HG03469 (cell line): ENCODE measurements around the gene PITPNC1.
"Not testable (repeated sequence)": the region's sequence is repeated elsewhere in the genome, so short reads cannot be mapped to it uniquely, and the experiment has no call there.

Source experiments
- ATAC-seq: cut with Tn5 transposase; IDR thresholded peaks from one replicate; pipeline ENCODE4 v1.9.1; 2021; ENCODE audit warnings: mild to moderate bottlenecking, moderate library complexity, moderate number of reproducible peaks; ENCODE audit not compliant: unreplicated experiment

Gene PITPNC1

DNA sequence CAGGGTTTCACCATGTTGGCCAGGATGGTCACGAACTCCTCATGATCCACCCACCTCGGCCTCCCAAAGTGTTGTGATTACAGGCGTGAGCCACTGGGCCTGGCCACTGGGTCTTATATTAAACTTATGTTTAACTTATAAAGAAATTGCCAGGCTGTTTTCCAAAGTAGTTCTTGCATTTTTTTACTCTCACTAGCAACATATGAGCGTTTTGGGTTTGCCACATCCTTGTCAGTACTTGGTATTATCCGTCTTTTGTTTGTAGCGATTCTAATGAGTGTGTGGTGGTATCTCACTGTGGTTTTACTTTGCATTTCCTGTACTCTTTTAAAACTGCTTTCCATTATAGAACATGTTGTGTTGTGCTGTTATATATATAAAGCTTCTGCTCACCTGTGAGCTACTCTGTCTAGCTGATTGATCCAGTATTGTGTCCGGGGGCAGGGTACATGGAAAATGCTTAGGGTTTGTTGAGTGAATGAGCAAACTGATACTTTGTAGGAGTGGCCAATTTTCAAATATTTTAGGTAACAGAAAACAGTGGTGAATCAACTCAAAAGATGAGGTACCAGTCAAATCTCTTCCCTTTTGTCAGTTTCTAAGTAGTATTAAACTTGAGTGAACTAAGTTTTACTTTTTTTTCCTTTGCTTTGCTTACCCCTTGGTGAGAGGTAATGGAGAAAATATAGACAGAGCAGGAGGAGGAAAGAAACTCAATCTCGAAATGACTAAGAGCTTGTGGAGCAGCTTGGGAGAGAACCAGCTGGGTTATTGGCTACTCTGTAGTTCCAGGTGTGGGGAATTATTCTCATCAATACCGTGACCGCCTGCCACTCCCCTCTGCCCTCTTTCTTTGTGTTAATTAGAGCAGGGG, 75.8 kb downstream of the PITPNC1 start:
- ATAC-seq = no peak

DNA sequence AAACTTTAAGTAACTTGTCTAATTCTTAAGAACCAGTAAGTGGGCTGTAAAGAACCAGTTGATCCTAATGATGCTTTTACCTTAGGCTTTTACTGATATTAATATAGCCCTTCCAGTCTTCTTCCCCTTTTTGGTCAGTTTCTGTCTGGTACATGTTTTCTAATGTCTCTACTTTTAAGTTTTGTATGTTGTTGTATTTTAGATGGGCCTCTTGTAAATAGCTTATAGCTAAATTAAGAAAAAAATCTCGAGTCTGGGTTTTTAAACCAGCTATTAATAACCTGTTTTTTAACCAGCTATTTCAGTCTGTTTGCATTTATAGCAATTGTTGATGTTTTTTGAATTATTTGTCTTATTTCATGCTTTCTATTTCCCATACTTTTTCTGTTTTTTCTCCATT, 79.0 kb downstream of the PITPNC1 start:
- no peak for ATAC-seq

DNA sequence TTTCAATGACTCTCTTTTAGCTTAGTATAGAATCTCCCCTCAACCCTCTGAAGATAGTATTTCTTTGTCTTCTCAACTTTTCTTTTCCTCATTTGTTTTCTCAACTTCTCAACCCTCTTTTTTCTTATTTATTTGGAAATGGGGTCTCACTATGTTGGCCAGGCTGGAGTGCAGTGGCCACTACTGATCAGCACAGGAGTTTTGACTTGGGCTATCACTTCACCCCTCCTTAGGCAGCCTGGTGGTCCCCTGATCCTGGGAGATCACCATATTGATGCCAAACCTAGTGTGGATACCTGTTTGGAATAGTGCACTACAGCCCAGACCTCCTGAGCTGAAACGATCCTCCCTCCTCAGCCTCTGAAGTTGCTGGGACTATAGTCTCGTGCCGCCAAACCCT, 79.8 kb downstream of the PITPNC1 start:
- no peak for ATAC-seq

DNA sequence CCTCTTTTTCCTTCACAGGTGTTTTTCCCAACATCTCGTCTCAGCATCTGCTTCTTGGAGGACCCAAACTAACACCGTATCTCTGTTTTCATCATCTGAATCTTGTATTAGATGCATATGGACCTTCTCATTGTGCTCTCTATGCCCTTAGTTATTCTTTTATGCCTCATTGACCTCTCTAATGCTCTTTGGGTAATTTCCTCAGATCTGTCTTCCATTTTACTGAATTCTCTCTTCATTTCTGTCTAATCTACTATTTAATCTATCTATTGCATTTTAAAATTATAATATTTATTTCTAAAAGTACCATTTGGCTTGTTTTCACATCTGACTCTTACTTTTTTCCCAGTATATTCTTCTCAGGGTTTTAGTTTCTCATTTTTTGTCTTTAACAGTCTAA, 81.1 kb downstream of the PITPNC1 start:
- ATAC-seq = no peak

DNA sequence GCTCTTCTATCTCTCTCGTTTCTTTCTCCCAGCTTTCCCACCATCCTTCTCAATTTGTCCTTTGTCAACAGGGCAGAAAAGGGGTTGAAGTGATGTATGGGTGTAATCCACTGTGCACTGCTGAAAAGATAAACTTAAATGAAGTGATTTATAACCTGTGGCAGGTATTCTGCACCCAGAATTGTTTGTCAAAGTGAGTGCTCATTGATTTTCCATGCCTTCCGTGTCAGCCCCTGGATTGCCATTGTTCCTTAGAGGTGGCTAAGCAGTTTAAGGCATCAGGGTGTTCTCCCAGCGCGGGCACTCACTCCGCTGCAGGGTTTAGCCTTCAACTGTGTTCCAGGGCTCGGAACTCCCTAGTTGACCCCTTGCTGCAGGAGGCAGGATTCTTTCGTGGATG, 82.9 kb downstream of the PITPNC1 start:
- no peak for ATAC-seq

DNA sequence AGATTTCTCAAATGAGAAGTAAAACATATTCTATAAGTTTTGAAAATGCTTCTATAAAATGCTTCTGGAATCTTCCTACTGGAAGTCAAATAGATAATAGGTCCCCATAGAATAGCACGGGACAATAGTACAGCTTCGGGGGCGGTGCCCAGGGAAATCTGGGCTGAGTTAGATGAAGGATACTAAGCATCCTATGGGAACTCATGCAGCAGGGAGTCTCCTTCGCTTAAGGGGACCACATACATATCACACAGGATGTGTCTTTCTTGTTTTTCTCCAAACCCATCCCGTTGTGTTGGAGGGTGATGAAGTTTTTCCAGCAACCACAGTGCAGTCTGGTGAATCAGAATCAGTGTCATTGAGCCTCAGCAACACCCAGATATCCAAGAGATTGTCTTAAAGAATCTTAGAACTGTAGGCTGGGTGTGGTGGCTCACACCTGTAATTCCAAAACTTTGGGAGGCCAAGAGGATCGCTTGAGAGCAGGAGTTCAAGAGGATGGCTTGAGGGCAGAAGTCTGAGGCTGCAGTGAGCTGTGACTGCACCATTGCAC, 84.2 kb downstream of the PITPNC1 start:
- ATAC-seq = no peak

DNA sequence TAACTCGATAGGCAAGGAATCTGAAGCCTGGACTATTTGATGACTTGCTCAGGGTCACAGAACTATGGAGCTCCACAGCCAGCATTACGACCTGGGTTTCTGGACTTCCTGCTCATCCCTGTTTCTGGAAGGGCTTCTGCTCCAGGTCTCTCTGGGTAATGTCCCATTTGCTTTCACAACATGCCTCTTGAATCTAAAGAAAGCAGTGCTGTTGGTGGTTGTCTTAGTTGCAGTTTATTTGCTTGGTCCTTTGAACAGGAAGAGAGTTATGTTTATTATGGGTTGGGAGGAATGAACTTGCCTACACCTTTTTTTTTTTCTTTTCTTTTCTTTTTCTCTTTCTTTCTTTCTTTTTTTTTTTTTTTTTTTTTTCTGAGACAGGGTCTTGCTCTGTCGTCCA, 84.8 kb downstream of the PITPNC1 start:
- no peak for ATAC-seq

DNA sequence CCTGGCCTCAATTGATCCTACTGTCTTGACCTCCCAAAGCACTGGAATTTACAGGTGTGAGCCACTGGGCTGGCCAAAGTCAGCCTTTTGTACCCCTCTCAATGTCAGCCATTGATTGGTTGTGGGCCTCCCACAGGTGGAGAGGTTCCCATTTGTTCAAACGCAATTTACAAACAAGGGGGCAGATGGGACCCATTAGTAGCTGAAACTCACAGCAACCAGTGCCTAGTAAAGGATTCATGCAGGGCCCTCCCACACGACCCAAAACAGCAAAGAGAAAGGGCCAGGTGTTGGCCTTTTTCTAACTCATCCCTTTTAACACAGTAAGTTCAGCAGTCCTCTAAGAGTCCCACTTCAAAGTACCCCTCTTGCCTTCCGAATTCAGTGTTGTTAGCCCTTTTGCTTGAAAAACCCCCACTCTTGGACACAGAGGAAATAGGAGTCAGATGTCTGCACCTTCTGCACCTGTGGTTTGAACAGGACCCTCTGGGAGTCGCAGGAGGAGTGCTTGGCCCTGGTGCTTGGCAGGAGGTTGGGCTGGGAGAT, 89.2 kb downstream of the PITPNC1 start:
- no peak for ATAC-seq

DNA sequence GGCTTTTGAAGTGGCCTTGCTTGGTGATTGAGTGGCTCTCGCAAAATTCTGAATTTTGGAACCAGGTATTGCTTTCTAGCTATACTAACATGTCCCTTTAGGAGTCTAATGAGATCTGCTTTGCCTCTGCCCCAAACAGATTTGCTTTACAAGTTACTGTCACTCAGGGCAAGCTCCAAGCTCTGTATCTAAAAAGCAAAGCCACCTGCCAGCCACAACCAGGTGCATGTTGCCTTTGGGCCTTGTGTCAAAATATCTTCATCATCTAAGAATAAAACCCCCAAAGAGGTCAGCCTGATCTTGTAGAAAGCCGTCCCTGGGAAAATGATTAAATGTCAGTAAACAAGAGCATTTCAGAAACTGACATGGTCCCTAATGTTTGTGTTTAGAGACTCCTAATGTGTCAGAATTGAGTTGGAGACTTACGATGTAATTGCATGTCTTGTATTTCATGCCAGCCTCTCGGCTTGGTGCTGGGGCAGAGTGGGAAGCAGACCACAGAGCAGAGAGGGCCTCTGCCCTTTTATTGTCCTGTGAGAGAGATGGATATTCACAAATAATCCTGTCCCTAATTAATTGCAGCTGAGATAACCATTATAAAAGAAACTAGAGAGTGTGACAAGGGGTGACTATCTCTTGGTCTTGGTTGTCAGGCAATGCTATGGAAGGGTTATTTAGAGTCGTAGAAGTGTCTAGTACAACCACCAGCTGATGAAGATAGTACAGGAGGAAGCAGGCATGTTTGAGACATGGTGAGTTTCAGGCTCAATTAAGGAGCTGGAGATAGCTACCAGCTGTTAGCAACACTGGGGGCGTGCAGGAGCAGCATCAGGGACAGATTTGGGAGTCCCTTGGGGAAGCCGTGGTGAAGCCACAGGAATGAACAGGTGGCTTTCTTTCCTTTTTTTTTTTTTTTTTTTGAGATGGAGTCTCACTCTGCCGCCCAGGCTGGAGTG, 90.7 kb downstream of the PITPNC1 start:
- ATAC-seq = no peak

DNA sequence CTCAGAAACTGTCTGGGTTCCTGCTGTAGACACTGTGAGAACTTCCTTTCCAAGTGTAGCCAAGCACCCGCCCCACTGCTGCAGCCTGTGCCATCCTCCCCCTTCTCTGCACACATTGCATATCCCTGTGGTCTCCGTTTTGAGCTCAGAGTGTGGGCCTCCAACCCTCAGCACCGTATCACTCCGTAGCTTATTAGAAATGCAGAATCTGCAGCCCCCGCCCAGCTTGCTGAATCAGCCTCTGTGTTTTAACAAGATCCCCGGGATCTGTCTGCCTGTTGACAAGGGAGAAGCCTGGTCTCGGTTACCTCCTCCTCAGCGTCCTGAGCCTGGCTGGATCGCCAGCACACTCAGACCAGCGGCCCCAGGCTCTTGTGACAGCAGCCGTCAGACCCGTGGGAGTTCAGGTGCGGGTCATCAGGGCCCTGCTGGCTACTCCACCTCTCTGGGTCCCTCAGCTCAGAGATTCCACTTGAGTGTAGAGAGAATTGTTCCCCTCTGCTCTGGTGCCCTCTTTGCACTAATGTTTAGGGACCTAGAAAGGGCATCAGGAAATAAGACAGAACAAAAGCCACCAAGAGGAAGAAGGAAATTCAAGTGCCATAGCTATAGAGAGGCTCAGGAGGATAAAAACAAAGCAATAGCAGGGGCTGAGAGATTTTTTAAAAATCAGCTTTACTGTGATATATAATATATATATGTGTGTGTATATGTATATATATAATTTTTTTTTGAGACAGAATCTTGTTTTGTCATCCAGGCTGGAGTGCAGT, 92.3 kb downstream of the PITPNC1 start:
- no peak for ATAC-seq

DNA sequence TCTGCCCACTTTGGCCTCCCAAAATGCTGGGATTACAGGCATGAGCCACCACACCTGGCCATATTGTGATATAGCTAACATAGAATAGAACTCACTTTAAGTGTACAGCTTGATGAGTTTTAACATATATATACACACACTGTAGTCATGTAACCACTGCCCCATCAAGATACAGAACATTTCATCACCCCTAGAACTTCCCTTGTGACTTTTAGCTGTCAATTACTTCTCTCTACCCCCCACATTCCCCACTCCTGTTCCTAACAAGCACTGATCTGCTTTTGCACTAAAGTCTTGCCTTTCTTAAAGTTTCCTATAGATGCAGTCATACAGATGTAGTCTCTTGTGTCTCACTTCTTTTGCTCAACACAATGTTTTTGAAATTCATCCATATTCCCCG, 93.1 kb downstream of the PITPNC1 start:
- no peak for ATAC-seq

DNA sequence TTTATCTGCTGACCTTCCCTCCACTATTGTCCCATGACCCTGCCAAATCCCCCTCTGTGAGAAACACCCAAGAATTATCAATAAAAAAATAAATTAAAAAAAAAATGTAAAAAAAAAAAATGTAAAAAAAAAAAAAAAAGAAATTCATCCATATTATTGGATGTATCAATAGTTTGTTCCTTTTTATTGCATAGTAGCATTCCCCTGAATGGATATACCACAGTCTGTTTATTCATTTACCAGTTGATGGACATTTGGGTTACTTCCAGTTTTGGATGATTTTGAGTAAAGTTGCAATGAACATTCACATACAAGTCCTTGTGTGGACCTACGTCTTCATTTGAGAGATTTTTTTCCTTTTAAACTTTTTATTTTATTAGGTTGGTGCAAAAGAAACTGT, 94.0 kb downstream of the PITPNC1 start:
- no peak for ATAC-seq

DNA sequence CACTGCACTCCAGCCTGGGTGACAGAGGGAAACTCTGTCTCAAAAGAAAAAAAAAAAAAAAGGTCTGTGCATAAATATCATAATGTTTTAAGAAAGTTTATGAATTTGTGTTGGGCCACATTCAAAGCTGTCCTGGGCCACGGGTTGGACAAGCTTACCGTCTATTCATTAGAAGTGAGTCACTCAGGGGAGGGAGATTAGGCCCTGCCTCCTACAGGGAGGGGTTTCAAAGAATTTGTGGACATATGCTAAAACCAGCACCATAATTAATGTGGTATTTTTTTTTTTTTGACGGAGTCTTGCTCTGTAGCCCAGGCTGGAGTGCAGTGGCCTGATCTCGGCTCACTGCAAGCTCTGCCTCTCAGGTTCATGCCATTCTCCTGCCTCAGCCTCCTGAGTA, 95.5 kb downstream of the PITPNC1 start:
- ATAC-seq = not testable (repeated sequence)

DNA sequence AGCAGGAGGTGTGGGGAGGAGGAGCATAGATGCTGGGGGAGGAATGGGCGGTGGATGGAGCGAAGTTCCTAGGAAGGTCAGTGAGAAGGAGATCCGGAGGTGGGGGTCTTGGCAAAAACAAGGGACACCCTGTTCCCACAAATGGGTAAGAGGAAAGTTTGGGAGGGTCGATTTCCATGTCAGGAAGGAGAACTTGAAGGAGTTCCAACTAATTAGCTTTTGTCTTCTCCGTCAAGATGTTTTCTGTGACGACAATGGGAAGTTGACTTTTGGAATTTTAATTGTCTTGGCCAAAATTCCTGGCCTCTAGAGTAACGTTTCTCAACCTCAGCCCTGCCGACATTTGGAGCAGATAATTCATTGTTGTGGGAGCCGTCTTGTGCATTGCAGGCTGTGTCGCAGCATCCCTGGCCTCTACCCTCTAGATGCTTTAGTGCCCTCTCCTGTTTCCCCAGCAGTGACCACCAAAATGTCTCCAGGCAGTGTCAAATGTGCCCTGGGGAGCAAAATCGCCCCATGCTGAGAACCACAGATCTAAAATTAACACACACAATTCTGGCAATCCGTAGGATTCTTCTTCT, 97.1 kb downstream of the PITPNC1 start:
- no peak for ATAC-seq

DNA sequence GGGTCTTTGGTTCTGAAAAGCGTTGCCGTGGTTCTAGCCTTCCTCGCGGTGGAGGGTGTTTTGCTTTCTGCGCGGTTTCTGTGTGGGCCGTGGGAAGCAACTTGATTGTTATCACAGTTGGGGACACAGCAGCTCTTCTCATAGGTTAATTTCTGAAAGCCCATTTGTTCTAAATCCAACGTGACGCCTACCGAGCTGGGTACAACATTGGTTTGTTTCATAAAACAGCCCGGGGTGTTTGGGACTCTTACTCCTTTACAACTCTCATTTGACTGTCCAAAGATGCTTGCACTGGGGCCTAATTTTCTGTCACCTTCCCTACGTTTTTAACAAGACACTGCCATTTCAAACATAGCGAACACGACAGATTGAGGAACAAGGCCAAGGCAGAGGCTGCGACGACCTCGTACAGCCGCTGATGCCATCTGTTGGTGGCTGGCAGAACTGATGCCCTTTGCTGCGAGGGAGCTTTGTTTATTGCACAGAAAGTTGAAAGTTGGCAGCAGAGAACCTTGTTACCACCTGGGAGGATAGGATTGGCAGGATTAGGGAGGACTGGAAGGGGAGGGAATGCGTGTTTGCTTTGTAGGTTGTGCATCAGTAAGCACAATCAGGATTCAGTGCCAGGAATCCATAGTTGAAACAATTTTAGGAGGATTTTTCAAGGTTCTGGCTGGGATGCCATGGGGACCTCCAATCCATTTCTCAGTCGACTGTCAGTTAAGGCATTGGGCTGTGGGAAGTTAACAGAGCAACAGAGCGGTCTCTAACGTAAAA, 98.3 kb downstream of the PITPNC1 start:
- no peak for ATAC-seq

DNA sequence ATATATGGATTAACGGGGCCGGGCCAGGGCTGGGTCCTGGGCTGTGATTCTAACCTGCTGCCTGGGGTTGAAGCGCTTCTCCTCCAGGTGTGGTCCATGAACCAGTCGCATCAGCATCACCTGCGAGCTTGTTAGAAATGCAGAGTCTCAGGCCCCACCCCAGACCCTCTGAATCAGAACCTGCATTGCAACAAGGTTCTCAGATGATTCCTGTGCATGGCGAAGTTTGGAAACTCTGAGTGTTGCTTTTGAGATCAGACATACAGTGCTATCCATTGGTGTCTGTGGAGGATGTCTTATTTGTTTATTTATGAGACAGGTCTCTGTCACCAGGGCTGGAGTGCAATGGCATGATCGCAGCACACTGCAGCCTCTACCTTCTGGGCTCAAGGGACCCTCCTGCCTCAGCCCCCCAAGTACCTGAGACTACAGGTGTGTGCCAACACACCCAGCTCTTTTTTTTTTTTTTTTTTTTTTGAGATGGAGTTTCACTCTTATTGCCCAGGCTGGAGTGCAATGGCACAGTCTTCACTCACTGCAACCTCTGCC, 99.8 kb downstream of the PITPNC1 start:
- ATAC-seq = no peak

DNA sequence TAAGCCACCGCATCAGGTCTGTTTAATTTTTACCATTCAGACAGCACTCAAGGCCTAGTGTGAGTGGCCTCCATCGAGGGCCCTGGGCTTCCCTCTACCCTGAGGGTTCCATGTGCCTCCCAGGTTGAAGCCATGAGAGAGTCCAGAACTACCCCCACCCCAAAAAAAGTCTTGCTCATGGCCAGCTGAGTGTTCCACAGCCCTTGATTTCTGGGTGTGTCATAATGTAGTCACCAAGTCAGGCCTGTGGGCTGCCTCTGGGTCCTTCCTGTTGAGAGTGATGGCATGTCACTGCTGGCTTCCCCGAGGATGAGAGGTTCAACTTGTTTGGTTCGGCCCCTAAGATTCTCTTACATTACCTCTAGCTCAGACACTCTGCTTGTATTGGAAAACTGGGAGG, 100.6 kb downstream of the PITPNC1 start:
- ATAC-seq = no peak

DNA sequence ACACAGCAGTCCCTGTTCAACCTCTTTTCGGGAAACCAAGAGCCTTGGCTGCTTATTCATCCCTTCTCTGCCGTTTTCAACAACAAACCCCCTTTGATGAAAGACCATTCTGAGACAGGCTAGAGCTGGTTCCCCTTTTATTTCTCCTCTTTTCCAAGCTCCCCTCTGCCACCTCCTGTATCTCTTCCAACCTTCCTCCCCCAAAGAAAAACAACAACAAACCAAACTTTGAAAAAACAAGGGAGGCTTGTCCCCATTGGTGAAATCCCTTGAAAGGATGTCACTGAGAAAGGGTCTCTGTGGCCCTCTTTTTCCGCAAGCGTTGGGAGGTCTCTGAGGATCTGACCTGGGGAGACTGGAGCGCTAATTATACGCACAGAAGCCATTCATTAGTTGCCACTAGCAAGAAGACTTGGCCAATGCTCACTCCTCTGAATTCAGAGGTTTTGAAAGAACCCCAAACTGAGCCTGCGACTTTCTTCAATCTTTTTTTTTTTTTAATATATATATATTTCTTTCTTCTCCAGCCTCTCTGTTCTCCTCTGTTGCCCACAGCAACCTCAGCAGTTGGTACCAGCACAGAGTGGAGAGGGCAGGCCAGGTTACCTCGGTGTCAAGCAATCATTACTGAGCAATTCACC, 101.4 kb downstream of the PITPNC1 start:
- no peak for ATAC-seq

DNA sequence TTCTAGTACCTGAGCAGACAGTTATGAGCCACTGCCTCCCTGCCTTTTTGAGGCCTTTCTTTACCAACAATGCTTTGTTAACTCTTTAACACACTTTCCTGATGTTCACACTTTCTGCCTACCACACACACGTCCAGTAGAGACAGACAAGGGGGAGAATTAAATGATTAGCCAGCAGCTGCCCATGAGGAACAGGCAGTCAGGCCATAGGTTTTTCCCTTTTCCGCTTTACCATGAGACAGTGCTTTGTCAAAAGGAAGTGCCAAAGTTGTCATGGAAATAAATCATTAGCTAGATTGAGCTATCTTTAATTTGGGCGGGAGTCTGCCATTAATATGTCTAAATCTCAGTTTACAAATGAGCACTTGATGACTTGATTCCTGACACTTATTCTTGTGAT, 102.1 kb downstream of the PITPNC1 start:
- ATAC-seq = no peak
